Measurements from ENCODE around the gene SLC25A51.

DNA sequence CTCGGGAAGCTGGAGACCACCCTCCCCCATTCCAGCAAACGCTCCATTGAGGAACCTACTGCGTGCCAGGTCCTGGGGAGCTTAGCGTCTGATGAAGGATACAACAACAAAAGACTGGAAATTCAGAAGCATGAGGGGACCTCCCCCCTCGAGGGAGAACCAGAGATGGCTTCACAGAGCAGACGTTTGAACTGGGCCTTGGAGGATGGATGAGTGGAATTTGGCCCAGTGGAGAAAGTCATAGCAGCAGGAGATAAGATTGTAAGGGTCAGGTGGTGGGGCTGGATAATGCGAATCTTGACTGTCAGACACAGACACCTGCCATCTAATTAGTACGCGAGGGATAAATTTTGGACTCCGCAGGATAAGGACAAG, 1.2 kb upstream of the SLC25A51 start:
- TF ChIP-seq, protein P1, sequence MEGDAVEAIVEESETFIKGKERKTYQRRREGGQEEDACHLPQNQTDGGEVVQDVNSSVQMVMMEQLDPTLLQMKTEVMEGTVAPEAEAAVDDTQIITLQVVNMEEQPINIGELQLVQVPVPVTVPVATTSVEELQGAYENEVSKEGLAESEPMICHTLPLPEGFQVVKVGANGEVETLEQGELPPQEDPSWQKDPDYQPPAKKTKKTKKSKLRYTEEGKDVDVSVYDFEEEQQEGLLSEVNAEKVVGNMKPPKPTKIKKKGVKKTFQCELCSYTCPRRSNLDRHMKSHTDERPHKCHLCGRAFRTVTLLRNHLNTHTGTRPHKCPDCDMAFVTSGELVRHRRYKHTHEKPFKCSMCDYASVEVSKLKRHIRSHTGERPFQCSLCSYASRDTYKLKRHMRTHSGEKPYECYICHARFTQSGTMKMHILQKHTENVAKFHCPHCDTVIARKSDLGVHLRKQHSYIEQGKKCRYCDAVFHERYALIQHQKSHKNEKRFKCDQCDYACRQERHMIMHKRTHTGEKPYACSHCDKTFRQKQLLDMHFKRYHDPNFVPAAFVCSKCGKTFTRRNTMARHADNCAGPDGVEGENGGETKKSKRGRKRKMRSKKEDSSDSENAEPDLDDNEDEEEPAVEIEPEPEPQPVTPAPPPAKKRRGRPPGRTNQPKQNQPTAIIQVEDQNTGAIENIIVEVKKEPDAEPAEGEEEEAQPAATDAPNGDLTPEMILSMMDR (IDR thresholded peaks at IDR 0.05 in 4 of 5, conservative IDR thresholded peaks at IDR 0.05 in 1 of 5) = no peak
- TF ChIP-seq POLR2A (IDR thresholded peaks at IDR 0.05) = no peak

Measured in gastrocnemius medialis (tissue), 4 donors.